ENCODE measurements around the gene TACC3.

TACC3 gene

DNA sequence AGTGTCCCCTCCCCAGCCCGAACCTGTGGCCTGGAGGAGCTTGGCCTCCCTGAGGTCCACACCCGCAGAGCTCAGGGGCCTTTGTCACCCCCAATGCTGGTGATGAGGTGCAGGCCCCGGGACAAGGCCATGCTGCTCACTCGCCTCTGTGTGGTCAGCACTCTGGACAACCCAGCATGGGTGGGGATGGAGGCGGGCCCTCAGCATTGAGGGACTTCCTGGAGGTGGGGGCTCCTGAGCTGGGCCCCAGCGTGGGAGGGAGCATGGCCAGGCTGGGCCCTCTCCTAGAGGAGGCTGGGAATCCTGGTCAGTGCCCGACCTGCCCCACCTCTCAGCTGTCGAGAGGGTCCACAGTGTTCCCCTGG, 30.6 kb downstream of the TACC3 start:
- H3K9me3 ChIP-seq (replicated peaks; ENCODE audit: insufficient read depth, low read length), result no peaks in the 10 kb centered on the region
- H3K36me3 ChIP-seq (replicated peaks; ENCODE audit: insufficient read depth, low read length), result no peaks in the 10 kb centered on the region
- no peak overlapping the region for H3K9ac ChIP-seq (ENCODE audit: low read length)
- TF ChIP-seq, protein P1, sequence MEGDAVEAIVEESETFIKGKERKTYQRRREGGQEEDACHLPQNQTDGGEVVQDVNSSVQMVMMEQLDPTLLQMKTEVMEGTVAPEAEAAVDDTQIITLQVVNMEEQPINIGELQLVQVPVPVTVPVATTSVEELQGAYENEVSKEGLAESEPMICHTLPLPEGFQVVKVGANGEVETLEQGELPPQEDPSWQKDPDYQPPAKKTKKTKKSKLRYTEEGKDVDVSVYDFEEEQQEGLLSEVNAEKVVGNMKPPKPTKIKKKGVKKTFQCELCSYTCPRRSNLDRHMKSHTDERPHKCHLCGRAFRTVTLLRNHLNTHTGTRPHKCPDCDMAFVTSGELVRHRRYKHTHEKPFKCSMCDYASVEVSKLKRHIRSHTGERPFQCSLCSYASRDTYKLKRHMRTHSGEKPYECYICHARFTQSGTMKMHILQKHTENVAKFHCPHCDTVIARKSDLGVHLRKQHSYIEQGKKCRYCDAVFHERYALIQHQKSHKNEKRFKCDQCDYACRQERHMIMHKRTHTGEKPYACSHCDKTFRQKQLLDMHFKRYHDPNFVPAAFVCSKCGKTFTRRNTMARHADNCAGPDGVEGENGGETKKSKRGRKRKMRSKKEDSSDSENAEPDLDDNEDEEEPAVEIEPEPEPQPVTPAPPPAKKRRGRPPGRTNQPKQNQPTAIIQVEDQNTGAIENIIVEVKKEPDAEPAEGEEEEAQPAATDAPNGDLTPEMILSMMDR (IDR thresholded peaks at IDR 0.05; ENCODE audit: low read length), result no peak
- no peak for TF ChIP-seq EZH2 (optimal IDR thresholded peaks at IDR 0.05; ENCODE audit: low read depth, low read length)
- no peak for TF ChIP-seq EZH2phosphoT487 (IDR thresholded peaks at IDR 0.05; ENCODE audit: low read length)
- no peaks in the 10 kb centered on the region for H4K20me1 ChIP-seq (ENCODE audit: insufficient read depth, low read length)
- DNase-seq, result no peak
- no peak overlapping the region for H2AFZ ChIP-seq (ENCODE audit: low read length)
- no peak overlapping the region for H3K4me3 ChIP-seq (ENCODE audit: low read length)
- no peak overlapping the region for H3K27ac ChIP-seq (ENCODE audit: low read length)
- no peaks in the 10 kb centered on the region for H3K9me2 ChIP-seq (replicated peaks; ENCODE audit: insufficient read depth, low read length)
- peaks cover 72% of the 10 kb centered on the region for H3K27me3 ChIP-seq (replicated peaks; ENCODE audit: insufficient read depth, low read length)
- no peaks in the 10 kb centered on the region for H3K4me1 ChIP-seq (ENCODE audit: low read length)
- no peak overlapping the region for H3K4me2 ChIP-seq (ENCODE audit: low read depth, low read length)
- no peaks in the 10 kb centered on the region for H3F3A ChIP-seq (ENCODE audit: insufficient read depth, low read length)
- H3K79me2 ChIP-seq (ENCODE audit: low read length), result no peaks in the 10 kb centered on the region

DNA sequence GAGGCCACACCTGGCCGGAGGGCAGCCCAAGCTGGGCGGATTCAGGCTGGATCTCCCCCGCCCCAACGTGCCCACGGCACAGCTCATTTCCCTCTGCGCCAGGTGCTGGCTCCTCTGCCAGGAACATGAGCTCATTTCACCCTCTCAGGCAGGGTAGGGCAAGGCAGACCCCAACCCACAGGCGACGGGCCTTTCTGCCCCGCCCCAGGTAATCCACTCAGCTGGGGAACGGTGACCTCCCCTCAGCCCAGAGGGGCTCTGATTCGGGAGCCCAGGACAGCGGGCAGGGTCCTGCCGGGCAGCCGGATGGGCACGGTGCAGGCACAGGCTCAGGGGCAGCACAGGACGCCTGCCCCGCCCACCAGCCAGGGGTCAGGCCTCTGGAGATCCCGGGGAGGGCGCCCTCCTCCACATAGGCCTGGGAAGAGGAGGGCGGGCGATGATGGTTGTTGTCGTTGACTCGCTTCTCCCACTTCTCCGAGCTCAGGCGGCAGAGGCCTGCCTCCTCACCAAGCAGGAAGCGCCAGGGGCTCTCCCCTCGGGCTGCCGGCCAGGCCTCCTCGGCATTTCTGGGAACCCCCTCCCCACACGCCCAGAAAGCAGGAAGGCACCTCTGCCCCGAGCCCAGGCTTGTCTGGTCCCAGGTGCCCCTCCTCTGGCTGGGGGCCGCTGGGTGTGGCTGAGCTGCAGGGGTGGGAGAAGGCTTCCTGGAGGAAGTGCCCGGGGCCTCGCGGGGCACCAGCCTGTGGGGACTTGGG, 31.1 kb downstream of the TACC3 start:
- H2AFZ ChIP-seq (ENCODE audit: low read length), result no peak overlapping the region

DNA sequence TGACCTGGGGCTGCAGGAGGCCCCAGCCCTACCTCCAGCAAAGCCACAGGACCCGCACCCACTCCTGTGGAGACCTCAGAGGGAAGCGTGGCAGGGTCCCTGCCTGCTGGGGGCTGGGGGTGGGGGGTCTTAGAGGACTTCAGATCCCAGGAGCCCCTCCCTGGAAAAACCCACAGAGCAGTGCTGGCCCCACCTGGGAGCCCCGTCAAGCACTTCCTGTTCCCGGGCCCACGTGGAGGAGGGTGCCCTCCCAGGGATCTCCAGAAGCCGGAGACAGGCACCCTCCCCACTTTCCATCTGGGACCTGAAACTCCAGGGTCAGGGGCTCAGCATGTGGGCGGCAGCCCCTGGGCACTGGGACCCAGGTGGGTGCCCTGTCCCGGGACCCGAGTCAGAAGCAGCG, 32.0 kb downstream of the TACC3 start:
- no peaks in the 10 kb centered on the region for H3K4me1 ChIP-seq (ENCODE audit: low read length)
- no peaks in the 10 kb centered on the region for H3K79me2 ChIP-seq (ENCODE audit: low read length)
- no peak for DNase-seq
- no peak overlapping the region for H2AFZ ChIP-seq (ENCODE audit: low read length)
- H3K4me2 ChIP-seq (ENCODE audit: low read depth, low read length), result no peak overlapping the region
- no peaks in the 10 kb centered on the region for H3K36me3 ChIP-seq (replicated peaks; ENCODE audit: insufficient read depth, low read length)
- no peaks in the 10 kb centered on the region for H3K9me3 ChIP-seq (replicated peaks; ENCODE audit: insufficient read depth, low read length)
- no peaks in the 10 kb centered on the region for H4K20me1 ChIP-seq (ENCODE audit: insufficient read depth, low read length)
- no peak overlapping the region for H3K4me3 ChIP-seq (ENCODE audit: low read length)
- no peaks in the 10 kb centered on the region for H3F3A ChIP-seq (ENCODE audit: insufficient read depth, low read length)
- no peak overlapping the region for H3K9ac ChIP-seq (ENCODE audit: low read length)
- H3K9me2 ChIP-seq (replicated peaks; ENCODE audit: insufficient read depth, low read length), result no peaks in the 10 kb centered on the region
- H3K27me3 ChIP-seq (replicated peaks; ENCODE audit: insufficient read depth, low read length), result peaks cover 83% of the 10 kb centered on the region
- H3K27ac ChIP-seq (ENCODE audit: low read length), result no peak overlapping the region
- no peak for TF ChIP-seq EZH2phosphoT487 (IDR thresholded peaks at IDR 0.05; ENCODE audit: low read length)
- TF ChIP-seq, protein P1 (IDR thresholded peaks at IDR 0.05; ENCODE audit: low read length), result no peak
- TF ChIP-seq EZH2 (optimal IDR thresholded peaks at IDR 0.05; ENCODE audit: low read depth, low read length), result no peak

More for the DNA sequence above, 31.1 kb downstream of the TACC3 start:
- no peak overlapping the region for H3K27ac ChIP-seq (ENCODE audit: low read length)
- H3K27me3 ChIP-seq (replicated peaks; ENCODE audit: insufficient read depth, low read length), result peaks cover 77% of the 10 kb centered on the region
- H3K79me2 ChIP-seq (ENCODE audit: low read length), result no peaks in the 10 kb centered on the region
- H3K4me3 ChIP-seq (ENCODE audit: low read length), result no peak overlapping the region
- no peaks in the 10 kb centered on the region for H3K36me3 ChIP-seq (replicated peaks; ENCODE audit: insufficient read depth, low read length)
- no peaks in the 10 kb centered on the region for H4K20me1 ChIP-seq (ENCODE audit: insufficient read depth, low read length)
- H3K4me1 ChIP-seq (ENCODE audit: low read length), result no peaks in the 10 kb centered on the region
- no peak for DNase-seq
- no peak overlapping the region for H3K9ac ChIP-seq (ENCODE audit: low read length)
- no peaks in the 10 kb centered on the region for H3F3A ChIP-seq (ENCODE audit: insufficient read depth, low read length)
- no peak for TF ChIP-seq EZH2phosphoT487 (IDR thresholded peaks at IDR 0.05; ENCODE audit: low read length)
- TF ChIP-seq EZH2 (optimal IDR thresholded peaks at IDR 0.05; ENCODE audit: low read depth, low read length), result no peak
- TF ChIP-seq, protein P1 (IDR thresholded peaks at IDR 0.05; ENCODE audit: low read length), result no peak
- H3K9me3 ChIP-seq (replicated peaks; ENCODE audit: insufficient read depth, low read length), result no peaks in the 10 kb centered on the region
- H3K9me2 ChIP-seq (replicated peaks; ENCODE audit: insufficient read depth, low read length), result no peaks in the 10 kb centered on the region
- H3K4me2 ChIP-seq (ENCODE audit: low read depth, low read length), result no peak overlapping the region
